HCT116 (cell line): ENCODE data around the gene NR6A1. TPM values are rescaled to one million over a fixed set of nuclear protein-coding genes. Genes with fewer than 3 reads are reported as not detected.
"Not testable (repeated sequence)": the region's sequence is repeated elsewhere in the genome, so short reads cannot be mapped to it uniquely, and the experiment has no call there.

Experiments used
- ATAC-seq: fragments of 200-7000 bp; cut with Tn5 transposase; 2 replicates; pipeline ENCODE4 v1.9.1; 2020; ENCODE audit warnings: mild to moderate bottlenecking, moderate library complexity
- BruUV-seq: library from RNA; stranded (reverse); fragments of 400-500 nt; replicated peaks from 2 replicates; lab custom pipeline; 2021; lab: Mats Ljungman, UMichigan
- CTCF ChIA-PET: fragments of 300-600 bp; sonication (Branson Sonifier 250); formaldehyde crosslinking; loops from one replicate; lab custom pipeline; 2021; ENCODE audit warnings: antibody characterized with exemption; lab: Charles Lee
- POLR2A ChIA-PET: fragments of 300-600, 350-600 bp; sonication (Branson Sonifier 250); formaldehyde crosslinking; loops from one replicate; lab custom pipeline; 2021; ENCODE audit warnings: antibody characterized with exemption; lab: Charles Lee
- RAD21 ChIA-PET, 2 experiments: fragments of 300-600 bp; sonication (Branson Sonifier 250); formaldehyde crosslinking; loops; one replicate each; lab custom pipeline; 2023; ENCODE audit warnings: low total read pairs in 2 of 2; ENCODE audit not compliant: uncharacterized antibody in 2 of 2, unreplicated experiment in 2 of 2, low non-redundant PET in 1 of 2; lab: Charles Lee
- DNase-seq: peaks from one replicate; pipeline ENCODE4 v3.0.0-alpha.2; 2010; ENCODE audit warnings: low read depth, low spot score
- H2AFZ ChIP-seq: fragments of 200-600 bp; shearing (Covaris generic), sonication (generic); 2 replicates; pipeline ENCODE4 v1.6.1; 2017; ENCODE audit warnings: low read depth, mixed run types, mixed read lengths, antibody characterized with exemption, low read length; ENCODE audit not compliant: poor library complexity, severe bottlenecking
- H3K27ac ChIP-seq: 2 replicates; pipeline ENCODE4 v1.5.1; 2012; ENCODE audit warnings: low read depth, low read length
- H3K27me3 ChIP-seq: fragments of 200-600 bp; sonication (generic); 2 replicates; pipeline ENCODE4 v1.6.1; 2016; ENCODE audit warnings: mixed run types, low read length, mixed read lengths; ENCODE audit not compliant: insufficient read depth
- H3K36me3 ChIP-seq, 2 experiments: fragments of 200-500 bp in 1 of 2; fragments of 200-600 bp in 1 of 2; sonication (Bioruptor generic) in 1 of 2; sonication (generic) in 1 of 2; 2 replicates each; pipeline versions ENCODE4 v1.5.1 to v1.6.1; 2014 to 2016; ENCODE audit warnings: low read length in 2 of 2, inconsistent platforms in 1 of 2, mixed read lengths in 1 of 2, mixed run types in 1 of 2; ENCODE audit not compliant: insufficient read depth in 2 of 2, control insufficient read depth in 1 of 2
- H3K4me1 ChIP-seq, 2 experiments: fragments of 200-600 bp in 1 of 2; sonication (generic) in 1 of 2; 2 replicates each; pipeline versions ENCODE4 v1.5.1 to v1.6.1; 2012 to 2017; ENCODE audit warnings: low read length in 2 of 2, inconsistent platforms in 1 of 2, mild to moderate bottlenecking in 1 of 2, mixed read lengths in 1 of 2, mixed run types in 1 of 2, moderate library complexity in 1 of 2; ENCODE audit not compliant: insufficient read depth in 2 of 2, control insufficient read depth in 1 of 2
- H3K4me2 ChIP-seq: fragments of 200-600 bp; sonication (generic); 2 replicates; pipeline ENCODE4 v1.6.1; 2017; ENCODE audit warnings: mixed run types, low read length, mixed read lengths
- H3K4me3 ChIP-seq, 2 experiments: fragments of 200-600 bp in 1 of 2; sonication (generic) in 1 of 2; replicated peaks in 1 of 2; 2 replicates each; pipeline ENCODE4 v1.5.1; 2011 to 2016; ENCODE audit warnings: low read length in 2 of 2, control low read depth in 1 of 2, low read depth in 1 of 2, mild to moderate bottlenecking in 1 of 2, mixed read lengths in 1 of 2, mixed run types in 1 of 2
- H3K79me2 ChIP-seq: fragments of 200-600 bp; sonication (generic); 2 replicates; pipeline ENCODE4 v1.6.1; 2017; ENCODE audit warnings: mild to moderate bottlenecking, mixed run types, low read length, moderate library complexity, mixed read lengths; ENCODE audit not compliant: insufficient read depth
- H3K9ac ChIP-seq: fragments of 200-600 bp; sonication (generic); 2 replicates; pipeline ENCODE4 v1.6.1; 2016; ENCODE audit warnings: low read length, mixed read lengths
- H3K9me2 ChIP-seq: fragments of 200-600 bp; sonication (generic), shearing (Covaris generic); 2 replicates; pipeline ENCODE4 v1.6.1; 2017; ENCODE audit warnings: mixed run types, mild to moderate bottlenecking, moderate library complexity; ENCODE audit not compliant: insufficient read depth
- H3K9me3 ChIP-seq, 2 experiments: fragments of 200-500 bp in 1 of 2; fragments of 200-600 bp in 1 of 2; sonication (Bioruptor generic) in 1 of 2; sonication (generic) in 1 of 2; 2 replicates each; pipeline ENCODE4 v1.6.1; 2014 to 2017; ENCODE audit warnings: low read length in 2 of 2, mixed read lengths in 2 of 2, inconsistent platforms in 1 of 2, low read depth in 1 of 2, mild to moderate bottlenecking in 1 of 2, mixed run types in 1 of 2, moderate library complexity in 1 of 2; ENCODE audit not compliant: control insufficient read depth in 1 of 2, insufficient read depth in 1 of 2
- H4K20me1 ChIP-seq: fragments of 200-600 bp; sonication (generic), shearing (Covaris generic); 2 replicates; pipeline ENCODE4 v1.6.1; 2017; ENCODE audit warnings: mixed run types, mild to moderate bottlenecking, moderate library complexity; ENCODE audit not compliant: insufficient read depth
- CTCF ChIP-seq, 3 experiments: fragments of 200-600 bp in 1 of 3; sonication (generic) in 1 of 3; IDR thresholded peaks in 2 of 3; conservative IDR thresholded peaks in 1 of 3; 2 replicates each; pipeline ENCODE4 v1.5.1; 2012 to 2017; ENCODE audit warnings: low read depth in 2 of 3, low read length in 2 of 3, antibody characterized with exemption in 1 of 3, borderline replicate concordance in 1 of 3, control low read depth in 1 of 3, mild to moderate bottlenecking in 1 of 3, mixed read lengths in 1 of 3, mixed run types in 1 of 3, moderate library complexity in 1 of 3; ENCODE audit not compliant: insufficient read depth in 1 of 3
- EGR1 ChIP-seq: IDR thresholded peaks from 2 replicates; pipeline ENCODE4 v1.6.1; 2012; ENCODE audit warnings: low read depth
- FOSL1 ChIP-seq: IDR thresholded peaks from 2 replicates; pipeline ENCODE4 v1.6.1; 2012; ENCODE audit warnings: low read depth
- SRF ChIP-seq: IDR thresholded peaks from 2 replicates; pipeline ENCODE4 v1.6.1; 2012; ENCODE audit warnings: low read depth
- YY1 ChIP-seq: IDR thresholded peaks from 2 replicates; pipeline ENCODE4 v1.6.1; 2011; ENCODE audit warnings: low read length, low read depth, moderate library complexity, mild to moderate bottlenecking; ENCODE audit not compliant: insufficient replicate concordance; ENCODE audit errors: extremely low read depth
- intact Hi-C: fragments of 100-400 bp; cut with micrococcal nuclease; formaldehyde crosslinking; loops from 2 replicates; pipeline ENCODE4 v1.10.0; 2022
- total RNA-seq: library from RNA; stranded (reverse); gene quantifications from one replicate; pipeline ENCODE4 v1.2.1, GENCODE V29; 2021; ENCODE audit not compliant: unreplicated experiment

Gene NR6A1
- total RNA-seq, 1 experiment from 2014 or later, result 9.9 TPM

- Histone ChIP-seq H3K79me2 (peaks cover 24% of the 10 kb centered on the region), H4K20me1 (peaks cover 20% of the 10 kb centered on the region), H3K4me1 (peaks cover 20 to 48% of the 10 kb centered on the region in 2 experiments)
- H3K9me3 ChIP-seq, DNase-seq, H3K4me2 ChIP-seq, H3K27ac ChIP-seq, ATAC-seq, H3K36me3 ChIP-seq, H3K9me2 ChIP-seq, H2AFZ ChIP-seq, H3K9ac ChIP-seq, BruUV-seq, H3K27me3 ChIP-seq, H3K4me3 ChIP-seq: not testable (repeated sequence)
- ChIA-PET CTCF (interaction anchor here (0.5 to 12.0 kb wide), 8 partner anchors 10 to 89 kb away, joined by 3 to 601 read pairs (median 8); partner anchors contain the start of genes ARPC5L, RPL35 and WDR38), POLR2A (interaction anchor here (2.6 to 5.0 kb wide), 2 partner anchors 80 to 84 kb away, joined by 21 to 30 read pairs; partner anchors contain the start of gene WDR38), RAD21 (interaction anchor here (1.7 to 5.5 kb wide), 3 partner anchors 80 to 221 kb away, joined by 3 to 49 read pairs (median 47); partner anchors contain the start of gene WDR38 (in 2 of the 2))
- intact Hi-C loops, result loop anchor here (5.0 kb wide), 1 partner anchor 369 kb away; the partner anchor contains the start of gene SCAI
Observed at GRCh38 chr9:124772877-124773276, 1.8 kb upstream of the NR6A1 start.

- Histone ChIP-seq H3K4me2 (peak overlapping the region; percentile 82), H3K27me3 (no peaks in the 10 kb centered on the region), H3K9me3 (no peaks in the 10 kb centered on the region), H3K9me2 (no peaks in the 10 kb centered on the region), H3K36me3 (no peaks in the 10 kb centered on the region), H3K4me3 (peak overlapping the region; percentile 62 to 71)
- RAD21 ChIA-PET, result interaction anchor here (0.7 to 5.5 kb wide), 5 partner anchors 80 to 220 kb away, joined by 3 to 49 read pairs (median 6); partner anchors contain the start of gene WDR38 (in 2 of the 2)
- peak; percentile 20 for ATAC-seq
- intact Hi-C loops, result loop anchor here (1.0 to 5.0 kb wide), 2 partner anchors 122 to 370 kb away; partner anchors contain the start of gene SCAI
- POLR2A ChIA-PET, result interaction anchor here (0.7 to 5.0 kb wide), 6 partner anchors 30 to 469 kb away, joined by 3 to 30 read pairs (median 6); partner anchors contain the start of genes ARPC5L, HSPA5, RPL35 and WDR38
- TF ChIP-seq YY1, result peak; percentile 30
- no peak for TF ChIP-seq FOSL1
- TF ChIP-seq SRF, result no peak
- TF ChIP-seq EGR1, result no peak
- TF ChIP-seq CTCF (IDR thresholded peaks at IDR 0.05 in 2 of 3, conservative IDR thresholded peaks at IDR 0.05 in 1 of 3; ENCODE audit: borderline replicate concordance in 1 of 3, insufficient read depth in 1 of 3, low read depth in 2 of 3, low read length in 2 of 3), result peak in 2 of 3 experiments; percentile 81 to 89; a peak in 4 of 6 replicates
- TF ChIP-seq, all 23 proteins: peak for 2
- Histone ChIP-seq H2AFZ (peak overlapping the region; percentile 52), H4K20me1 (peaks cover 28% of the 10 kb centered on the region), H3K4me1 (peaks cover 25 to 47% of the 10 kb centered on the region in 2 experiments), H3K79me2 (peaks cover 32% of the 10 kb centered on the region), H3K27ac (peak overlapping the region; percentile 83; the same call in 1 of the 2 replicates), H3K9ac (peak overlapping the region; percentile 76)
- TSS peak; percentile 77 for BruUV-seq
- peak; percentile 63 for DNase-seq
- CTCF ChIA-PET, result interaction anchor here (0.5 to 12.0 kb wide), 22 partner anchors 11 to 1626 kb away, joined by 3 to 601 read pairs (median 5); partner anchors contain the start of genes ARPC5L, RPL35, SCAI and WDR38
Observed at GRCh38 chr9:124771867-124772679, 962 bp upstream of the NR6A1 start.
